ENCODE measurements around the gene KDM6B. TPM values are rescaled to one million over a fixed set of nuclear protein-coding genes. Genes with fewer than 3 reads are reported as not detected.

Gene KDM6B, protein sequence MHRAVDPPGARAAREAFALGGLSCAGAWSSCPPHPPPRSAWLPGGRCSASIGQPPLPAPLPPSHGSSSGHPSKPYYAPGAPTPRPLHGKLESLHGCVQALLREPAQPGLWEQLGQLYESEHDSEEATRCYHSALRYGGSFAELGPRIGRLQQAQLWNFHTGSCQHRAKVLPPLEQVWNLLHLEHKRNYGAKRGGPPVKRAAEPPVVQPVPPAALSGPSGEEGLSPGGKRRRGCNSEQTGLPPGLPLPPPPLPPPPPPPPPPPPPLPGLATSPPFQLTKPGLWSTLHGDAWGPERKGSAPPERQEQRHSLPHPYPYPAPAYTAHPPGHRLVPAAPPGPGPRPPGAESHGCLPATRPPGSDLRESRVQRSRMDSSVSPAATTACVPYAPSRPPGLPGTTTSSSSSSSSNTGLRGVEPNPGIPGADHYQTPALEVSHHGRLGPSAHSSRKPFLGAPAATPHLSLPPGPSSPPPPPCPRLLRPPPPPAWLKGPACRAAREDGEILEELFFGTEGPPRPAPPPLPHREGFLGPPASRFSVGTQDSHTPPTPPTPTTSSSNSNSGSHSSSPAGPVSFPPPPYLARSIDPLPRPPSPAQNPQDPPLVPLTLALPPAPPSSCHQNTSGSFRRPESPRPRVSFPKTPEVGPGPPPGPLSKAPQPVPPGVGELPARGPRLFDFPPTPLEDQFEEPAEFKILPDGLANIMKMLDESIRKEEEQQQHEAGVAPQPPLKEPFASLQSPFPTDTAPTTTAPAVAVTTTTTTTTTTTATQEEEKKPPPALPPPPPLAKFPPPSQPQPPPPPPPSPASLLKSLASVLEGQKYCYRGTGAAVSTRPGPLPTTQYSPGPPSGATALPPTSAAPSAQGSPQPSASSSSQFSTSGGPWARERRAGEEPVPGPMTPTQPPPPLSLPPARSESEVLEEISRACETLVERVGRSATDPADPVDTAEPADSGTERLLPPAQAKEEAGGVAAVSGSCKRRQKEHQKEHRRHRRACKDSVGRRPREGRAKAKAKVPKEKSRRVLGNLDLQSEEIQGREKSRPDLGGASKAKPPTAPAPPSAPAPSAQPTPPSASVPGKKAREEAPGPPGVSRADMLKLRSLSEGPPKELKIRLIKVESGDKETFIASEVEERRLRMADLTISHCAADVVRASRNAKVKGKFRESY (N-terminal part only)
- total RNA-seq (10 to 100 TPM; 28.2 to 44.8 TPM), polyA plus RNA-seq (1 to 10 TPM; 3.1 to 6.9 TPM)
- long read RNA-seq, donor 1, partial matches to known transcripts = 5 of 8 reads
- long read RNA-seq, donor 1, other reads (novel, unspliced or antisense) = 3 of 8 reads
- long read RNA-seq, donor 2, partial matches to known transcripts = 3 of 4 reads
- long read RNA-seq, donor 2, other reads (novel, unspliced or antisense) = 1 of 4 reads

- Histone ChIP-seq H3K4me1 (ENCODE audit: control insufficient read depth in 1 of 2, insufficient read depth in 2 of 2, low read length in 2 of 2) (no peaks in the 10 kb centered on the region), H3K27me3 (ENCODE audit: control insufficient read depth in 1 of 2, insufficient read depth in 2 of 2, low read length in 1 of 2) (no peaks in the 10 kb centered on the region), H3K36me3 (ENCODE audit: control insufficient read depth in 1 of 2, insufficient read depth in 2 of 2, low read length in 1 of 2) (no peaks in the 10 kb centered on the region), H3K27ac (ENCODE audit: low read depth in 1 of 2, low read length in 2 of 2) (peak within 1 kb of the TSS in 1 of 2 donors; percentile 90), H3K9me3 (ENCODE audit: control insufficient read depth, low read length) (no peaks in the 10 kb centered on the region), H3K4me3 (ENCODE audit: low read length in 2 of 2) (peak within 1 kb of the TSS; percentile 43 to 72)
- ATAC-seq (ENCODE audit: low FRiP score) = peak; percentile 87
- WGBS, 2 donors = 0 to 1% methylated on average over 41 to 49 of the region's 49 CpGs
- DNase-seq = peak; percentile 96 to 97
- intact Hi-C loops (cut with DNase I) = no loop called here
Measured at GRCh38 chr17:7833795-7834541, at the start of gene KDM6B. KDM6B (plus strand) TSS chr17:7834217; CDS start chr17:7845555, 11,338 bp downstream.

DNA sequence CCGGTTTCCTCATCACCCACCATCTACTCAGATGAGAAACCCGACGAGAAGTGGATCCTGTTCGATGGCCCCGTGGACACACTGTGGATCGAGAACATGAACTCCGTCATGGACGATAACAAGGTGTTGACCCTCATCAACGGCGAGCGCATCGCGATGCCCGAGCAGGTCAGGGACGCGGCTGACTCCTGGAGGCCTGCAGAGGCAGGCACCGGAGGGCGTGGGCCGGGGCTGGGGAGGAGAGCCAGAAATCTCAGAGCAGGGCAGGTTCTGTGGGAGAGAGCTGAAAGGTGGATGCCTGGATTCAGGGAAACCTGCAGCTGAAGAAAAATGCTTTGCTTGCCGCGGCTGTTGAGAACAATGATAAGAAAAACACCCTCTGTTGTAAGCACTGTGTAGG, 47.2 kb upstream of the KDM6B start:
- no peak for ATAC-seq (ENCODE audit: low FRiP score)
- no peak for DNase-seq
- intact Hi-C loops (cut with DNase I) = no loop called here

DNA sequence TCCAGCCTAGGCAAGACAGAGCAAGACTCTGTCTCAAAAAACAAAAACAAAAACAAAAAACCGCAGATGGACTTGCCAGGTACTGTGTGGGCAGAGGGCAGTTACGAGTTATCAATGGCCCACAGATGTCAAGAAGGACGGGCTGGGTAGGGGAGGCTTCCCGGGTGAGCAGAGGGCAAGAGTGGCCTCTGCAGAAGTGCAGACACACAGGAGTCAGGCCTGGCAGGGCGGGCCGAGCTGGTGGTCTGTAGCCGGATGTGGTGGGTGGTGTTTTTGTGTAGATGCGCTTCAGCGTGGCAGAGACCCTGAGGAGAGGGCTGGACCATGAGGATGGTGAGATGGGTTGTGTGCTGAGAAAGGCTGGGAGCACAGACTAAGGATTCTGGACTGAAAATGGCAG, 44.9 kb upstream of the KDM6B start:
- Histone ChIP-seq H3K9me3 (ENCODE audit: control insufficient read depth, low read length) (no peaks in the 10 kb centered on the region), H3K4me3 (ENCODE audit: low read length in 2 of 2) (no peak overlapping the region), H3K4me1 (ENCODE audit: control insufficient read depth in 1 of 2, insufficient read depth in 2 of 2, low read length in 2 of 2) (no peaks in the 10 kb centered on the region), H3K36me3 (ENCODE audit: control insufficient read depth in 1 of 2, insufficient read depth in 2 of 2, low read length in 1 of 2) (no peaks in the 10 kb centered on the region), H3K27ac (ENCODE audit: low read depth in 1 of 2, low read length in 2 of 2) (no peak overlapping the region), H3K27me3 (ENCODE audit: control insufficient read depth in 1 of 2, insufficient read depth in 2 of 2, low read length in 1 of 2) (no peaks in the 10 kb centered on the region)
- DNase-seq = no peak
- ATAC-seq (ENCODE audit: low FRiP score) = no peak
- intact Hi-C loops (cut with DNase I) = no loop called here
- WGBS, 2 donors = 77 to 84% methylated on average over 9 of the region's 9 CpGs

More for the DNA sequence above, 47.2 kb upstream of the KDM6B start:
- H3K27me3 ChIP-seq (ENCODE audit: control insufficient read depth in 1 of 2, insufficient read depth in 2 of 2, low read length in 1 of 2) = no peaks in the 10 kb centered on the region
- no peaks in the 10 kb centered on the region for H3K4me1 ChIP-seq (ENCODE audit: control insufficient read depth in 1 of 2, insufficient read depth in 2 of 2, low read length in 2 of 2)
- no peak overlapping the region for H3K27ac ChIP-seq (ENCODE audit: low read depth in 1 of 2, low read length in 2 of 2)
- H3K4me3 ChIP-seq (ENCODE audit: low read length in 2 of 2) = no peak overlapping the region
- H3K9me3 ChIP-seq (ENCODE audit: control insufficient read depth, low read length) = no peaks in the 10 kb centered on the region
- WGBS, 2 donors = 84 to 85% methylated on average over 21 of the region's 21 CpGs
- H3K36me3 ChIP-seq (ENCODE audit: control insufficient read depth in 1 of 2, insufficient read depth in 2 of 2, low read length in 1 of 2) = no peaks in the 10 kb centered on the region

GRCh38 chr17:7790150-7790549, 43.9 kb upstream of the KDM6B start:
- H3K4me1 ChIP-seq (ENCODE audit: control insufficient read depth in 1 of 2, insufficient read depth in 2 of 2, low read length in 2 of 2) = no peaks in the 10 kb centered on the region
- H3K27me3 ChIP-seq (ENCODE audit: control insufficient read depth in 1 of 2, insufficient read depth in 2 of 2, low read length in 1 of 2) = no peaks in the 10 kb centered on the region
- no peak overlapping the region for H3K4me3 ChIP-seq (ENCODE audit: low read length in 2 of 2)
- intact Hi-C loops (cut with DNase I) = no loop called here
- DNase-seq (no peak), ATAC-seq (ENCODE audit: low FRiP score) (no peak)
- H3K9me3 ChIP-seq (ENCODE audit: control insufficient read depth, low read length) = no peaks in the 10 kb centered on the region
- WGBS, 2 donors = 85 to 86% methylated on average over 5 of the region's 5 CpGs
- H3K36me3 ChIP-seq (ENCODE audit: control insufficient read depth in 1 of 2, insufficient read depth in 2 of 2, low read length in 1 of 2) = no peaks in the 10 kb centered on the region
- H3K27ac ChIP-seq (ENCODE audit: low read depth in 1 of 2, low read length in 2 of 2) = no peak overlapping the region

GRCh38 chr17:7792611-7793010, 41.4 kb upstream of the KDM6B start:
- no peak for ATAC-seq (ENCODE audit: low FRiP score)
- intact Hi-C loops (cut with DNase I) = no loop called here
- Histone ChIP-seq H3K27ac (ENCODE audit: low read depth in 1 of 2, low read length in 2 of 2) (no peak overlapping the region), H3K4me1 (ENCODE audit: control insufficient read depth in 1 of 2, insufficient read depth in 2 of 2, low read length in 2 of 2) (no peaks in the 10 kb centered on the region), H3K27me3 (ENCODE audit: control insufficient read depth in 1 of 2, insufficient read depth in 2 of 2, low read length in 1 of 2) (no peaks in the 10 kb centered on the region), H3K4me3 (ENCODE audit: low read length in 2 of 2) (no peak overlapping the region), H3K36me3 (ENCODE audit: control insufficient read depth in 1 of 2, insufficient read depth in 2 of 2, low read length in 1 of 2) (no peaks in the 10 kb centered on the region), H3K9me3 (ENCODE audit: control insufficient read depth, low read length) (no peaks in the 10 kb centered on the region)
- DNase-seq = no peak
- 90 to 94% methylated on average over 17 of the region's 17 CpGs for whole genome bisulfite sequencing, 2 donors

- H3K27ac ChIP-seq (ENCODE audit: low read depth in 1 of 2, low read length in 2 of 2) = no peak overlapping the region
- H3K36me3 ChIP-seq (ENCODE audit: control insufficient read depth in 1 of 2, insufficient read depth in 2 of 2, low read length in 1 of 2) = no peaks in the 10 kb centered on the region
- H3K27me3 ChIP-seq (ENCODE audit: control insufficient read depth in 1 of 2, insufficient read depth in 2 of 2, low read length in 1 of 2) = no peaks in the 10 kb centered on the region
- H3K4me1 ChIP-seq (ENCODE audit: control insufficient read depth in 1 of 2, insufficient read depth in 2 of 2, low read length in 2 of 2) = no peaks in the 10 kb centered on the region
- 51 to 52% methylated on average over 19 of the region's 19 CpGs for WGBS, 2 donors
- intact Hi-C loops (cut with DNase I) = no loop called here
- DNase-seq = no peak
- no peaks in the 10 kb centered on the region for H3K9me3 ChIP-seq (ENCODE audit: control insufficient read depth, low read length)
- ATAC-seq (ENCODE audit: low FRiP score) = no peak
- no peak overlapping the region for H3K4me3 ChIP-seq (ENCODE audit: low read length in 2 of 2)
Measured at GRCh38 chr17:7794075-7794663, 39.8 kb upstream of the KDM6B start.

DNA sequence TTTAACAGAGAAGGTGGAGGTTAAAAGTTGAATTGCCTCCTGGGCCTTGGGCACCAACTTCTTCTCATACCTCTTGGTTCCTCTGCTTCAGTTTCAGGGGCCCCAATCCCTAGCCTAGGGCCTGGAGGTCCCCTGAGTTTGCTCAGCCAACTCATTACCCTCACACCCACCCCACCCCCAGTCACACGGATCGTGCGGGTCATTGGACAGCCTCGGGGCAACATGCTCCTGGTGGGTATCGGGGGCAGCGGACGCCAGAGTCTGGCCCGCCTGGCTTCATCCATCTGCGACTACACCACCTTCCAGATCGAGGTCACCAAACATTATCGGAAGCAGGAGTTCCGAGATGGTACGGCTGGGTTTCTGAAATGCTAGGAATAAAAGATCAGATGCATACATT, 36.0 kb upstream of the KDM6B start:
- intact Hi-C loops (cut with DNase I) = no loop called here

More for the DNA sequence above, 36.0 kb upstream of the KDM6B start:
- no peak overlapping the region for H3K4me3 ChIP-seq (ENCODE audit: low read length in 2 of 2)
- H3K9me3 ChIP-seq (ENCODE audit: control insufficient read depth, low read length) = no peaks in the 10 kb centered on the region
- no peak overlapping the region for H3K27ac ChIP-seq (ENCODE audit: low read depth in 1 of 2, low read length in 2 of 2)
- ATAC-seq (ENCODE audit: low FRiP score) = no peak
- WGBS, 2 donors = 85 to 94% methylated on average over 13 of the region's 13 CpGs
- no peaks in the 10 kb centered on the region for H3K4me1 ChIP-seq (ENCODE audit: control insufficient read depth in 1 of 2, insufficient read depth in 2 of 2, low read length in 2 of 2)
- H3K27me3 ChIP-seq (ENCODE audit: control insufficient read depth in 1 of 2, insufficient read depth in 2 of 2, low read length in 1 of 2) = no peaks in the 10 kb centered on the region
- DNase-seq = no peak
- H3K36me3 ChIP-seq (ENCODE audit: control insufficient read depth in 1 of 2, insufficient read depth in 2 of 2, low read length in 1 of 2) = no peaks in the 10 kb centered on the region

Data from aorta (tissue), 5 donors.